ENCODE data around the gene TOR2A. TPM values are rescaled to one million over a fixed set of nuclear protein-coding genes. Genes with fewer than 3 reads are reported as not detected.

TOR2A gene
- total RNA-seq, 3 donors from 2014 or later, result 19.7 to 30.2 (median 28.2) TPM

DNA sequence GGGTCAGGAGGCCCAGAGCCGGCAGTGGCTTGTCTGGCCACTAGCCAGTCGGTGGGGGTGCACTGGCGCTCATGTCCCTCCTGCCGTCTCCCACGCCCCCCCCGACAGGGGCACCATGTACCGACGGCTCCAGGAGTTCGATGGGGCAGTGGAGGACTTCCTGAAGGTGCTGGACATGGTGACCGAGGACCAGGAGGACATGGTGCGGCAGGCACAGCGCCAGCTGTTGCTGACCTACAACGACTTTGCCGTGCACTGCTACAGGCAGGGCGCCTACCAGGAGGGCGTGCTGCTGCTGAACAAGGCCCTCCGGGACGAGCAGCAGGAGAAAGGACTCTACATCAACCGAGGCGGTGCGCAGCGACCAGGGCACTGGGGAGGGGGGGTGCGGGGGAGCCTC lies 11.1 kb downstream of the TOR2A start:
- Histone ChIP-seq H3K4me1 (ENCODE audit: low read depth) (peaks cover 10% of the 10 kb centered on the region), H3K9me3 (no peaks in the 10 kb centered on the region), H3K36me3 (ENCODE audit: low read depth) (no peaks in the 10 kb centered on the region), H3K4me3 (no peak overlapping the region)
- DNase-seq, result no peak
- intact Hi-C loops (cut with DNase I, micrococcal nuclease), result loop anchor here in 1 of 2 donors (10.0 kb wide), 1 partner anchor 129 kb away; no protein-coding TSS in a partner anchor
- TF ChIP-seq CTCF (IDR thresholded peaks at IDR 0.05), result no peak
- peak; percentile 52 for ATAC-seq

DNA sequence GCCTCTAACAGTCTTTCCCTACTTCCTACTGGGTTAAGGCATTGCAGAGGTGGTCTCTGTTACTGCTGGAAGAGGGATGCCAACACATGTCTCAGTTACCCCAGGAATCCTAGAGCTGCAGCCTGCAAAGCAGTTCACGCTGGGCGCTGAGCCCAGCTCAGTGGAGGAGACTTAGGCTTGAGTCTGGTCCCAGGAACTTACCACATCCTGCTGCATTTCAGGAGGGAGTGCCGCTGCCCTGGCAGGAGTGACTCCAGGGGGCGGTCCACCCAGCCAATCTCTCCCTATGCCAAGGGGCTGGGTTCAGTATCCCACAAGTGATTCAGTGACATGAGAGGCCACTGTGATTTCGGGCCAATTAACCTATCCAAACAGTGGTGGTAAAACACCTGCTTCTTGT lies 11.7 kb downstream of the TOR2A start:
- peak in 1 of 3 donors; percentile 38 for DNase-seq
- peak; percentile 65 for ATAC-seq
- Histone ChIP-seq H3K9me3 (no peaks in the 10 kb centered on the region), H3K4me3 (no peak overlapping the region), H3K4me1 (ENCODE audit: low read depth) (peaks cover 10% of the 10 kb centered on the region), H3K36me3 (ENCODE audit: low read depth) (no peaks in the 10 kb centered on the region)
- no peak for TF ChIP-seq CTCF (IDR thresholded peaks at IDR 0.05)
- intact Hi-C loops (cut with DNase I, micrococcal nuclease), result loop anchor here in 1 of 2 donors (10.0 kb wide), 1 partner anchor 129 kb away; no protein-coding TSS in a partner anchor

- Histone ChIP-seq H3K9me3 (no peaks in the 10 kb centered on the region), H3K4me3 (no peak overlapping the region), H3K36me3 (ENCODE audit: low read depth) (no peaks in the 10 kb centered on the region), H3K4me1 (ENCODE audit: low read depth) (peaks cover 10% of the 10 kb centered on the region)
- intact Hi-C loops (cut with DNase I, micrococcal nuclease), result loop anchor here in 1 of 2 donors (10.0 kb wide), 1 partner anchor 128 kb away; no protein-coding TSS in a partner anchor
- TF ChIP-seq CTCF (IDR thresholded peaks at IDR 0.05), result no peak
- no peak for ATAC-seq
- DNase-seq, result no peak
Observed at GRCh38 chr9:127723013-127723412, 12.1 kb downstream of the TOR2A start.

GRCh38 chr9:127722055-127722745 lies 12.9 kb downstream of the TOR2A start:
- ATAC-seq, result peak; percentile 64
- H3K9me3 ChIP-seq, result no peaks in the 10 kb centered on the region
- no peaks in the 10 kb centered on the region for H3K36me3 ChIP-seq (ENCODE audit: low read depth)
- peak in 1 of 3 donors; percentile 35 for DNase-seq
- peaks cover 10% of the 10 kb centered on the region for H3K4me1 ChIP-seq (ENCODE audit: low read depth)
- TF ChIP-seq CTCF (IDR thresholded peaks at IDR 0.05), result no peak
- intact Hi-C loops (cut with DNase I, micrococcal nuclease), result loop anchor here in 1 of 2 donors (10.0 kb wide), 1 partner anchor 127 kb away; no protein-coding TSS in a partner anchor
- H3K4me3 ChIP-seq, result no peak overlapping the region

DNA sequence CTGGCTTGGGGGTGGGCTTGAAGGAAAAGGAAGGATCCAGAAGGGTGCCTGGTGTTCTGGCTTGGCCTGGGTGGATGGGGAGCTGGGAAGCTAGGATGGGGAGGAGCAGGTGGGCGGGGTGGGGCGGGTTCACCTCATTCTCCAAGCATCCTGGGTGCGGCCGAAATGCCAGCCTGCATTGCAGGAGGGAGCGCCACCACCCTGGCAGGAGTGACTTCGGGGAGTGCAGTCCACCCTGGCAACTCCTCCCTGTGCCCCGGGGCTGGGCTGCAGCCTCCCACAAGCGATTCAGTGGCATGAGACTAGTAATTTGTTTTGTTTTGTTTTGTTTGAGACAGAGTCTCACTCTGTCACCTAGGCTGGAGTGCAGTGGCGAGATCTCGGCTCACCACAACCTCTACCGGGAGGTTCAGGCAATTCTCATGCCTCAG lies 13.7 kb downstream of the TOR2A start:
- H3K9me3 ChIP-seq, result no peaks in the 10 kb centered on the region
- intact Hi-C loops (cut with DNase I, micrococcal nuclease), result loop anchor here in 1 of 2 donors (10.0 kb wide), 1 partner anchor 127 kb away; no protein-coding TSS in a partner anchor
- no peak overlapping the region for H3K4me3 ChIP-seq
- ATAC-seq, result peak; percentile 76
- no peak for TF ChIP-seq CTCF (IDR thresholded peaks at IDR 0.05)
- no peaks in the 10 kb centered on the region for H3K36me3 ChIP-seq (ENCODE audit: low read depth)
- peaks cover 10% of the 10 kb centered on the region for H3K4me1 ChIP-seq (ENCODE audit: low read depth)
- peak; percentile 50 to 81 (median 68) for DNase-seq
